Measurements from ENCODE around the gene PPFIA1. TPM values are rescaled to one million over a fixed set of nuclear protein-coding genes. Genes with fewer than 3 reads are reported as not detected.

PPFIA1 gene
- total and polyA plus RNA-seq, 2 experiments from 2014 or later = 36.0 to 39.6 TPM

DNA sequence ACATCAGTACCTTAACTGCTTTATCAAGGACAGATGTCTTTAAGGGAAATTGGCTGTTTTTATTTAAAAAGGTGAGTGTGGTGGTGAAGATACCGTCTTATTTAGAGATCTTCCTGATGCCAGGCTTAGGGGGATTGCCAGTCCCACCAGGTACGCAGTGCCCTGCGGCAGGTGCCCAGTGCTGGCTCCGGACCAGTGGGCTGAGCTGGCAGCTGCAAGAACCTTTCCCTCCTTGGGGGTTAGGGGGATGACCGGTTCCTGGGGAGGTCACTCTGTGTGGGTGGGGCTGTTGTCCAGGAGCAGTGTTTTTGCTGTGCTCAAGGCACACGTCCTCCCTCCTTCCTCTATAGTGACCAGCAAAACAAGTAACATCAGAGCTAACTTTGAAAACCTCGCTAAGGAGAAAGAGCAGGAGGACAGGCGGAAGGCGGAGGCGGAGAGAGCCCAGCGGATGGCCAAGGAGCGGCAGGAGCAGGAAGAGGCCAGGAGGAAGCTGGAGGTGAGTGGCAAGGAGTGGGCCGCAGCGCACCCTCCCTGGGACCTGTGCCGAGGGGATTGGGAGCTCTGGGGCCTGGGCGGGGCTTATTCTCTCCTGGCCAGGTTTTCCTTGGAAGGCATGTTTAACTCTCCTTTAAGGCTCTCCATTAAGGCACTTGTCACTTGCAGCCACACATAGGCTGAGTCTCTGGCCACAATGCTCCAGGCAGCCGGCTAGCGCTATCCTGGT lies 158.4 kb downstream of the PPFIA1 start:
- no peak overlapping the region for H2AFZ ChIP-seq
- H3K4me3 ChIP-seq = no peak overlapping the region
- no peaks in the 10 kb centered on the region for H4K20me1 ChIP-seq (ENCODE audit: insufficient read depth, poor library complexity, severe bottlenecking)
- no peak overlapping the region for H3K4me2 ChIP-seq
- no peak for DNase-seq (ENCODE audit: low spot score)
- no peaks in the 10 kb centered on the region for H3K79me2 ChIP-seq
- no peak overlapping the region for H3K27ac ChIP-seq
- no peaks in the 10 kb centered on the region for H3K4me1 ChIP-seq (ENCODE audit: insufficient read depth)
- WGBS (ENCODE audit: low lambda C conversion rate, missing lambda C conversion rate) = 97% methylated on average over 18 of the region's 18 CpGs
- no peaks in the 10 kb centered on the region for H3K9me3 ChIP-seq (ENCODE audit: low read depth)
- H3K9me2 ChIP-seq (replicated peaks; ENCODE audit: insufficient read depth) = no peaks in the 10 kb centered on the region
- H3K36me3 ChIP-seq (replicated peaks; ENCODE audit: insufficient read depth, low read depth) = no peaks in the 10 kb centered on the region
- no peaks in the 10 kb centered on the region for H3K27me3 ChIP-seq
- TF ChIP-seq EZH2phosphoT487 (IDR thresholded peaks at IDR 0.05; ENCODE audit: low read depth, severe bottlenecking, unreplicated experiment) = no peak
- TF ChIP-seq, protein P1, sequence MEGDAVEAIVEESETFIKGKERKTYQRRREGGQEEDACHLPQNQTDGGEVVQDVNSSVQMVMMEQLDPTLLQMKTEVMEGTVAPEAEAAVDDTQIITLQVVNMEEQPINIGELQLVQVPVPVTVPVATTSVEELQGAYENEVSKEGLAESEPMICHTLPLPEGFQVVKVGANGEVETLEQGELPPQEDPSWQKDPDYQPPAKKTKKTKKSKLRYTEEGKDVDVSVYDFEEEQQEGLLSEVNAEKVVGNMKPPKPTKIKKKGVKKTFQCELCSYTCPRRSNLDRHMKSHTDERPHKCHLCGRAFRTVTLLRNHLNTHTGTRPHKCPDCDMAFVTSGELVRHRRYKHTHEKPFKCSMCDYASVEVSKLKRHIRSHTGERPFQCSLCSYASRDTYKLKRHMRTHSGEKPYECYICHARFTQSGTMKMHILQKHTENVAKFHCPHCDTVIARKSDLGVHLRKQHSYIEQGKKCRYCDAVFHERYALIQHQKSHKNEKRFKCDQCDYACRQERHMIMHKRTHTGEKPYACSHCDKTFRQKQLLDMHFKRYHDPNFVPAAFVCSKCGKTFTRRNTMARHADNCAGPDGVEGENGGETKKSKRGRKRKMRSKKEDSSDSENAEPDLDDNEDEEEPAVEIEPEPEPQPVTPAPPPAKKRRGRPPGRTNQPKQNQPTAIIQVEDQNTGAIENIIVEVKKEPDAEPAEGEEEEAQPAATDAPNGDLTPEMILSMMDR (IDR thresholded peaks at IDR 0.05; ENCODE audit: poor library complexity) = no peak
- no peak for TF ChIP-seq EZH2 (IDR thresholded peaks at IDR 0.05; ENCODE audit: borderline replicate concordance)

DNA sequence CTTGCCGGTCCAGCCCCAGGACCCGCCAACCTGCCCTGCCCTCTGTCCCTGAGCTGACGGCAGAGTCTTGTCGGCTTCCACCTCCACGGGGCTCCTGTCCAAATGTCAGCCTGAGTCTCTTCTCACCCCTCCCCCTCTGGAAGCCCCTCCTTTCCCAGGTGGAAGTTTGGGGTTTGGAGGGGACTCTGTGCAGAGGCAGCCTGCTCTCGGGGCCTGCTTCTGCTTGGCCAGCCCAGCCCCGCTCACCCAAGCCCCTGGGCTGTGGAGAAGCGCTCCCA lies 158.9 kb downstream of the PPFIA1 start:
- no peaks in the 10 kb centered on the region for H3K36me3 ChIP-seq (replicated peaks; ENCODE audit: insufficient read depth, low read depth)

DNA sequence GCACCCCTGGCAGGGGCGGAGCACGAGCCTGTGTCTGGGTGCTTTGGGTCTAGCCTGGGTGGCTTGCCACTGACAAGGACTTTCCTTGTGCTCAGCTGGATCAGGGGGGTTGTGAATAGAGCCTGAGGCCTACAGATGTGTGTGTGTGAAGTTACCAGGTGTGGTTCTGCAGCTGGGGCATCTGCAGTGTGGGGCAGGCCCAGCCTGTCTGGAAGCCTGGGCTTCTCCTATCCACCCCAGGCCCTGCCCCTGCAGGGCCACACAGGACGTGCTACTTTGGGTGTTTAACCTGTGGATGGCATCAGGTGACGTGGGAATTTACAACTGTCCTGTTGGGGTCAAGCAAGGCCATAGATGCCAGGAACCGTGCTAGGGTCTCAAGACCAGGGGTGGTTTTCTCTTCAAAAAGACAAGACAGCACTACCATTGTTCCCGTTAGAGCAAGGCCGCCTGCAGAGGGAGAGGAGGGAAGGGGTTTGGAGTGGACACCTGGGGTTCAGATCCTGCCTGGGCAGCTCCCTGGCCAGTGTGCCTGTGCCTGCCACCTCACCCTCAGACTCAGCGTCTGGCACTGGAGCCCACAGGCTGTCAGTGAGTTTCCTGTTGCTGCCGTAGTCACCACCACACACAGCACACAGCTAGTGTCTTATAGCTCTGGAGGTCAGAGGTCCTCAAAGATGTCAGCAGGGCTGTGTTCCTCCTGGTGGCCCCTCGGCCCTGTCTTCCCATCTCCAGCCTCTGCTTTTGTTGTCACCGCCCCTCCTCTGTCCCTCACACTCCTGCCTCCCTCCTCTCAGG lies 159.4 kb downstream of the PPFIA1 start:
- no peaks in the 10 kb centered on the region for H3K9me2 ChIP-seq (replicated peaks; ENCODE audit: insufficient read depth)
- H3K4me2 ChIP-seq = no peak overlapping the region
- no peaks in the 10 kb centered on the region for H3K36me3 ChIP-seq (replicated peaks; ENCODE audit: insufficient read depth, low read depth)
- DNase-seq (ENCODE audit: low spot score) = no peak
- H3K9me3 ChIP-seq (ENCODE audit: low read depth) = no peaks in the 10 kb centered on the region
- 89% methylated on average over 11 of the region's 11 CpGs for WGBS (ENCODE audit: low lambda C conversion rate, missing lambda C conversion rate)
- no peak overlapping the region for H3K27ac ChIP-seq
- no peaks in the 10 kb centered on the region for H3K4me1 ChIP-seq (ENCODE audit: insufficient read depth)
- H3K4me3 ChIP-seq = no peak overlapping the region
- H3K79me2 ChIP-seq = no peaks in the 10 kb centered on the region
- H3K27me3 ChIP-seq = no peaks in the 10 kb centered on the region
- no peaks in the 10 kb centered on the region for H4K20me1 ChIP-seq (ENCODE audit: insufficient read depth, poor library complexity, severe bottlenecking)
- TF ChIP-seq EZH2phosphoT487 (IDR thresholded peaks at IDR 0.05; ENCODE audit: low read depth, severe bottlenecking, unreplicated experiment) (no peak), EZH2 (IDR thresholded peaks at IDR 0.05; ENCODE audit: borderline replicate concordance) (no peak)
- H2AFZ ChIP-seq = no peak overlapping the region

More for the DNA sequence above, 158.9 kb downstream of the PPFIA1 start:
- Histone ChIP-seq H3K27ac (no peak overlapping the region), H3K79me2 (no peaks in the 10 kb centered on the region), H3K4me1 (ENCODE audit: insufficient read depth) (no peaks in the 10 kb centered on the region), H3K27me3 (no peaks in the 10 kb centered on the region), H3K9me3 (ENCODE audit: low read depth) (no peaks in the 10 kb centered on the region), H3K4me3 (no peak overlapping the region), H2AFZ (no peak overlapping the region), H3K9me2 (replicated peaks; ENCODE audit: insufficient read depth) (no peaks in the 10 kb centered on the region), H3K4me2 (no peak overlapping the region), H4K20me1 (ENCODE audit: insufficient read depth, poor library complexity, severe bottlenecking) (no peaks in the 10 kb centered on the region)
- 86% methylated on average over 7 of the region's 8 CpGs for WGBS (ENCODE audit: low lambda C conversion rate, missing lambda C conversion rate)
- no peak for TF ChIP-seq EZH2 (IDR thresholded peaks at IDR 0.05; ENCODE audit: borderline replicate concordance)
- no peak for TF ChIP-seq EZH2phosphoT487 (IDR thresholded peaks at IDR 0.05; ENCODE audit: low read depth, severe bottlenecking, unreplicated experiment)
- TF ChIP-seq, protein P1 (IDR thresholded peaks at IDR 0.05; ENCODE audit: poor library complexity) = no peak
- DNase-seq (ENCODE audit: low spot score) = no peak

Data from hepatocyte (in vitro differentiated cells).